CD14-positive monocyte (primary cell): Measurements from ENCODE around the gene GMCL2. TPM values are rescaled to one million over a fixed set of nuclear protein-coding genes. Genes with fewer than 3 reads are reported as not detected.

ENCODE experiments used
- DNase-seq, 3 donors: peaks; one replicate each; pipeline ENCODE4 v3.0.0-alpha.2; 2011 to 2022
- H2AFZ ChIP-seq: 2 replicates; pipeline ENCODE4 v1.6.0; 2012; ENCODE audit warnings: mild to moderate bottlenecking, low read depth, low read length, inconsistent platforms; ENCODE audit not compliant: insufficient read depth, poor library complexity, severe bottlenecking
- H3K27ac ChIP-seq, 2 donors: 1 replicate in 1 of 2; 2 replicates in 1 of 2; pipeline ENCODE4 v1.5.1; 2012 to 2013; ENCODE audit warnings: low read length in 2 of 2, control low read depth in 1 of 2, inconsistent platforms in 1 of 2, low read depth in 1 of 2, mild to moderate bottlenecking in 1 of 2
- H3K27me3 ChIP-seq, 2 donors: one replicate each; pipeline versions ENCODE4 v1.6.0 to v1.6.1; 2011 to 2013; ENCODE audit warnings: low read length in 2 of 2; ENCODE audit not compliant: control insufficient read depth in 2 of 2, insufficient read depth in 2 of 2
- H3K36me3 ChIP-seq, 2 donors: replicated peaks in 1 of 2; 1 replicate in 1 of 2; 2 replicates in 1 of 2; pipeline versions ENCODE4 v1.5.1 to v1.6.1; 2012 to 2013; ENCODE audit warnings: low read length in 2 of 2, control low read depth in 1 of 2, inconsistent platforms in 1 of 2, mild to moderate bottlenecking in 1 of 2; ENCODE audit not compliant: insufficient read depth in 2 of 2, control insufficient read depth in 1 of 2
- H3K4me1 ChIP-seq, 2 donors: 1 replicate in 1 of 2; 2 replicates in 1 of 2; pipeline versions ENCODE4 v1.5.1 to v1.6.1; 2012 to 2013; ENCODE audit warnings: low read length in 2 of 2, control low read depth in 1 of 2, inconsistent platforms in 1 of 2, mild to moderate bottlenecking in 1 of 2, moderate library complexity in 1 of 2; ENCODE audit not compliant: insufficient read depth in 2 of 2, control insufficient read depth in 1 of 2
- H3K4me2 ChIP-seq: replicated peaks from 2 replicates; pipeline ENCODE3; 2012; ENCODE audit warnings: low read length, moderate library complexity, mild to moderate bottlenecking; ENCODE audit not compliant: poor library complexity, severe bottlenecking; ENCODE audit errors: extremely low read depth
- H3K4me3 ChIP-seq, 3 experiments: fragments of 200-600 bp in 1 of 3; sonication (generic) in 1 of 3; replicated peaks in 1 of 3; 1 replicate in 2 of 3; 2 replicates in 1 of 3; pipeline ENCODE4 v1.5.1; 2011 to 2013; ENCODE audit warnings: low read length in 3 of 3, mild to moderate bottlenecking in 3 of 3, control low read depth in 2 of 3, low read depth in 2 of 3, inconsistent platforms in 1 of 3, moderate library complexity in 1 of 3
- H3K79me2 ChIP-seq: 2 replicates; pipeline ENCODE4 v1.6.0; 2012; ENCODE audit warnings: mild to moderate bottlenecking, control low read depth, inconsistent platforms, low read length, moderate library complexity; ENCODE audit not compliant: insufficient read depth
- H3K9ac ChIP-seq: 2 replicates; pipeline ENCODE4 v1.6.0; 2017; ENCODE audit warnings: low read length, mild to moderate bottlenecking; ENCODE audit not compliant: insufficient read depth, poor library complexity, severe bottlenecking
- H3K9me3 ChIP-seq, 2 donors: replicated peaks in 1 of 2; 1 replicate in 1 of 2; 2 replicates in 1 of 2; pipeline versions ENCODE4 v1.5.1 to v1.6.1; 2012 to 2013; ENCODE audit warnings: low read length in 2 of 2, control low read depth in 1 of 2; ENCODE audit not compliant: control insufficient read depth in 1 of 2, insufficient read depth in 1 of 2
- H4K20me1 ChIP-seq: 2 replicates; pipeline ENCODE4 v1.6.0; 2012; ENCODE audit warnings: mild to moderate bottlenecking, low read length, control low read depth, moderate library complexity; ENCODE audit not compliant: insufficient read depth
- H3K27ac Mint-ChIP-seq, 7 donors: one replicate each; pipeline ENCODE4 v1.8.0; 2020; ENCODE audit warnings: mild to moderate bottlenecking in 7 of 7, mixed read lengths in 7 of 7, moderate library complexity in 6 of 7, inconsistent platforms in 2 of 7
- H3K27me3 Mint-ChIP-seq, 3 donors: one replicate each; pipeline ENCODE4 v1.8.0; 2021 to 2022; ENCODE audit warnings: low read depth in 3 of 3, mild to moderate bottlenecking in 3 of 3, mixed read lengths in 3 of 3, moderate library complexity in 3 of 3, inconsistent platforms in 1 of 3
- H3K36me3 Mint-ChIP-seq, 2 donors: one replicate each; pipeline ENCODE4 v1.8.0; 2020; ENCODE audit warnings: mixed read lengths in 2 of 2, inconsistent platforms in 1 of 2, mild to moderate bottlenecking in 1 of 2
- H3K4me1 Mint-ChIP-seq: one replicate; pipeline ENCODE4 v1.8.0; 2020; ENCODE audit warnings: mild to moderate bottlenecking, mixed read lengths
- H3K4me3 Mint-ChIP-seq, 2 donors: one replicate each; pipeline ENCODE4 v1.8.0; 2020; ENCODE audit warnings: mild to moderate bottlenecking in 2 of 2, mixed read lengths in 2 of 2, moderate library complexity in 1 of 2
- H3K9me3 Mint-ChIP-seq, 7 donors: one replicate each; pipeline ENCODE4 v1.8.0; 2020 to 2022; ENCODE audit warnings: mixed read lengths in 7 of 7, mild to moderate bottlenecking in 6 of 7, moderate library complexity in 6 of 7, inconsistent platforms in 2 of 7
- CTCF ChIP-seq: fragments of 200-600 bp; IDR thresholded peaks from one replicate; pipeline ENCODE4 v1.8.0; 2022; ENCODE audit warnings: antibody characterized with exemption, mild to moderate bottlenecking
- WGBS: methylation state at CpG from one replicate; pipeline ENCODE4 v1.1.5; 2013; ENCODE audit warnings: missing lambda C conversion rate; ENCODE audit not compliant: insufficient coverage; 5-methylcytosine and 5-hydroxymethylcytosine counted together
- intact Hi-C, 2 donors: fragments of 100-400 bp; cut with micrococcal nuclease; formaldehyde crosslinking; loops; one replicate each; pipeline versions ENCODE4 v1.15.0 to v1.15.1; 2023
- polyA plus RNA-seq, 3 donors: library from polyadenylated mRNA; depleted of rRNA in 1 of 3; unstranded in 2 of 3; stranded (reverse) in 1 of 3; fragments of 300-500 nt in 2 of 3; fragments of >200 nt in 1 of 3; fragmentation: Illumina TruSeq in 2 of 3; gene quantifications; 1 replicate in 2 of 3; 2 replicates in 1 of 3; pipeline ENCODE4 v1.2.3, GENCODE V29; 2012 to 2021

GMCL2 gene
- polyA plus RNA-seq, 3 donors, result not detected

GRCh38 chr5:178176791-178177190 lies 10.4 kb downstream of the GMCL2 start:
- no peak overlapping the region for H3K4me2 ChIP-seq
- no peaks in the 10 kb centered on the region for H3K36me3 ChIP-seq
- H3K27me3 ChIP-seq, result no peaks in the 10 kb centered on the region
- H3K4me1 ChIP-seq, result peaks cover 4% of the 10 kb centered on the region in 2 donors
- Mint-ChIP-seq H3K4me1 (peaks cover 6% of the 10 kb centered on the region), H3K27ac (no peak overlapping the region), H3K36me3 (no peaks in the 10 kb centered on the region), H3K27me3 (peaks cover 0 to 3% (median 0%) of the 10 kb centered on the region in 3 donors), H3K9me3 (peaks cover 0 to 5% (median 1%) of the 10 kb centered on the region in 7 donors), H3K4me3 (no peak overlapping the region)
- intact Hi-C loops, result no loop called here
- no CpG with 5 or more reads among the region's 6 CpGs for WGBS
- no peak overlapping the region for H3K9ac ChIP-seq
- H2AFZ ChIP-seq, result no peak overlapping the region
- no peaks in the 10 kb centered on the region for H4K20me1 ChIP-seq
- H3K9me3 ChIP-seq, result no peaks in the 10 kb centered on the region
- no peak for DNase-seq
- no peak overlapping the region for H3K4me3 ChIP-seq
- TF ChIP-seq CTCF, result no peak
- no peaks in the 10 kb centered on the region for H3K79me2 ChIP-seq
- H3K27ac ChIP-seq, result no peak overlapping the region

- peaks cover 3% of the 10 kb centered on the region for H3K4me1 Mint-ChIP-seq
- H3K27ac ChIP-seq, result no peak overlapping the region
- H3K36me3 ChIP-seq, result no peaks in the 10 kb centered on the region
- no peaks in the 10 kb centered on the region for H4K20me1 ChIP-seq
- H3K9ac ChIP-seq, result no peak overlapping the region
- no peaks in the 10 kb centered on the region for H3K9me3 ChIP-seq
- H3K4me3 ChIP-seq, result no peak overlapping the region
- peaks cover 0 to 5% (median under 1%) of the 10 kb centered on the region in 7 donors for H3K9me3 Mint-ChIP-seq
- H3K27me3 Mint-ChIP-seq, result peaks cover 0 to 7% (median 0%) of the 10 kb centered on the region in 3 donors
- no peak overlapping the region for H3K4me2 ChIP-seq
- H3K79me2 ChIP-seq, result no peaks in the 10 kb centered on the region
- no peak overlapping the region for H3K27ac Mint-ChIP-seq
- WGBS, result no CpG with 5 or more reads among the region's 3 CpGs
- H3K4me1 ChIP-seq, result no peaks in the 10 kb centered on the region
- no peak overlapping the region for H3K4me3 Mint-ChIP-seq
- no peaks in the 10 kb centered on the region for H3K36me3 Mint-ChIP-seq
- no peak for DNase-seq
- intact Hi-C loops, result no loop called here
- no peak overlapping the region for H2AFZ ChIP-seq
- no peaks in the 10 kb centered on the region for H3K27me3 ChIP-seq
- no peak for TF ChIP-seq CTCF
Observed at GRCh38 chr5:178174456-178174855, 12.7 kb downstream of the GMCL2 start.
